ENCODE data around the gene CHEK2.
"Not testable (repeated sequence)": the region's sequence is repeated elsewhere in the genome, so short reads cannot be mapped to it uniquely, and the experiment has no call there.

Gene CHEK2

GRCh38 chr22:28670756-28671155 is 70.9 kb downstream of the CHEK2 start:
- no peak for ATAC-seq (replicated peaks; ENCODE audit: extremely low read depth, poor library complexity, severe bottlenecking)
- H3K27ac Mint-ChIP-seq (ENCODE audit: low read depth) = no peak overlapping the region
- H3K4me3 Mint-ChIP-seq = no peak overlapping the region
- peaks cover 6% of the 10 kb centered on the region for H3K9me3 Mint-ChIP-seq
- H3K4me1 Mint-ChIP-seq = peaks cover 26% of the 10 kb centered on the region
- no peak for DNase-seq (ENCODE audit: low spot score in 2 of 2)
- H3K27me3 Mint-ChIP-seq = peaks cover 47% of the 10 kb centered on the region
- peaks cover 9% of the 10 kb centered on the region for H3K36me3 Mint-ChIP-seq (ENCODE audit: insufficient read depth)

GRCh38 chr22:28670161-28670560 is 71.5 kb downstream of the CHEK2 start:
- Mint-ChIP-seq H3K4me3 (no peak overlapping the region), H3K27me3 (peaks cover 41% of the 10 kb centered on the region), H3K4me1 (peaks cover 23% of the 10 kb centered on the region), H3K27ac (ENCODE audit: low read depth) (no peak overlapping the region), H3K36me3 (ENCODE audit: insufficient read depth) (peaks cover 8% of the 10 kb centered on the region), H3K9me3 (peaks cover 6% of the 10 kb centered on the region)
- ATAC-seq (replicated peaks; ENCODE audit: extremely low read depth, poor library complexity, severe bottlenecking) = no peak
- no peak for DNase-seq (ENCODE audit: low spot score in 2 of 2)

- Mint-ChIP-seq H3K4me1 (peaks cover 17% of the 10 kb centered on the region), H3K4me3 (no peak overlapping the region), H3K27me3 (peaks cover 34% of the 10 kb centered on the region), H3K27ac (ENCODE audit: low read depth) (no peak overlapping the region), H3K36me3 (ENCODE audit: insufficient read depth) (peaks cover 6% of the 10 kb centered on the region), H3K9me3 (peaks cover 6% of the 10 kb centered on the region)
- DNase-seq (ENCODE audit: low spot score in 2 of 2) (no peak), ATAC-seq (replicated peaks; ENCODE audit: extremely low read depth, poor library complexity, severe bottlenecking) (no peak)
Observed at GRCh38 chr22:28669387-28669786, 72.2 kb downstream of the CHEK2 start.

GRCh38 chr22:28663569-28663942 is 78.1 kb downstream of the CHEK2 start:
- DNase-seq (ENCODE audit: low spot score in 2 of 2); H3K4me1 Mint-ChIP-seq; H3K27ac Mint-ChIP-seq (ENCODE audit: low read depth); H3K36me3 Mint-ChIP-seq (ENCODE audit: insufficient read depth); H3K9me3 Mint-ChIP-seq; H3K4me3 Mint-ChIP-seq; H3K27me3 Mint-ChIP-seq; ATAC-seq (replicated peaks; ENCODE audit: extremely low read depth, poor library complexity, severe bottlenecking): not testable (repeated sequence)

GRCh38 chr22:28658448-28658847 is 83.2 kb downstream of the CHEK2 start:
- no peak overlapping the region for H3K4me3 Mint-ChIP-seq
- H3K9me3 Mint-ChIP-seq = no peaks in the 10 kb centered on the region
- no peaks in the 10 kb centered on the region for H3K36me3 Mint-ChIP-seq (ENCODE audit: insufficient read depth)
- H3K27me3 Mint-ChIP-seq = peaks cover 51% of the 10 kb centered on the region
- H3K4me1 Mint-ChIP-seq = no peaks in the 10 kb centered on the region
- ATAC-seq (replicated peaks; ENCODE audit: extremely low read depth, poor library complexity, severe bottlenecking) (no peak), DNase-seq (ENCODE audit: low spot score in 2 of 2) (no peak)
- H3K27ac Mint-ChIP-seq (ENCODE audit: low read depth) = no peak overlapping the region

GRCh38 chr22:28656181-28656580 is 85.4 kb downstream of the CHEK2 start:
- no peak for ATAC-seq (replicated peaks; ENCODE audit: extremely low read depth, poor library complexity, severe bottlenecking)
- no peak for DNase-seq (ENCODE audit: low spot score in 2 of 2)
- H3K27ac Mint-ChIP-seq (ENCODE audit: low read depth) = no peak overlapping the region
- no peak overlapping the region for H3K4me3 Mint-ChIP-seq
- no peaks in the 10 kb centered on the region for H3K4me1 Mint-ChIP-seq
- H3K27me3 Mint-ChIP-seq = peaks cover 62% of the 10 kb centered on the region
- no peaks in the 10 kb centered on the region for H3K36me3 Mint-ChIP-seq (ENCODE audit: insufficient read depth)
- no peaks in the 10 kb centered on the region for H3K9me3 Mint-ChIP-seq

GRCh38 chr22:28650463-28650862 is 91.2 kb downstream of the CHEK2 start:
- ATAC-seq (replicated peaks; ENCODE audit: extremely low read depth, poor library complexity, severe bottlenecking) (no peak), DNase-seq (ENCODE audit: low spot score in 2 of 2) (no peak)
- Mint-ChIP-seq H3K27ac (ENCODE audit: low read depth) (no peak overlapping the region), H3K36me3 (ENCODE audit: insufficient read depth) (no peaks in the 10 kb centered on the region), H3K27me3 (peaks cover 59% of the 10 kb centered on the region), H3K4me3 (no peak overlapping the region), H3K4me1 (no peaks in the 10 kb centered on the region), H3K9me3 (no peaks in the 10 kb centered on the region)

GRCh38 chr22:28648792-28649191 is 92.8 kb downstream of the CHEK2 start:
- Mint-ChIP-seq H3K9me3 (no peaks in the 10 kb centered on the region), H3K4me1 (no peaks in the 10 kb centered on the region), H3K27me3 (peaks cover 46% of the 10 kb centered on the region), H3K36me3 (ENCODE audit: insufficient read depth) (no peaks in the 10 kb centered on the region), H3K4me3 (no peak overlapping the region), H3K27ac (ENCODE audit: low read depth) (no peak overlapping the region)
- DNase-seq (ENCODE audit: low spot score in 2 of 2) (no peak), ATAC-seq (replicated peaks; ENCODE audit: extremely low read depth, poor library complexity, severe bottlenecking) (no peak)

- H3K36me3 Mint-ChIP-seq (ENCODE audit: insufficient read depth) = no peaks in the 10 kb centered on the region
- ATAC-seq (replicated peaks; ENCODE audit: extremely low read depth, poor library complexity, severe bottlenecking) (no peak), DNase-seq (ENCODE audit: low spot score in 2 of 2) (no peak)
- H3K27me3 Mint-ChIP-seq = peaks cover 31% of the 10 kb centered on the region
- H3K4me1 Mint-ChIP-seq = no peaks in the 10 kb centered on the region
- no peaks in the 10 kb centered on the region for H3K9me3 Mint-ChIP-seq
- H3K4me3 Mint-ChIP-seq = no peak overlapping the region
- no peak overlapping the region for H3K27ac Mint-ChIP-seq (ENCODE audit: low read depth)
Observed at GRCh38 chr22:28647216-28647615, 94.4 kb downstream of the CHEK2 start.

GRCh38 chr22:28639321-28639720 is 102.3 kb downstream of the CHEK2 start:
- H3K27ac Mint-ChIP-seq (ENCODE audit: low read depth) = no peak overlapping the region
- H3K36me3 Mint-ChIP-seq (ENCODE audit: insufficient read depth) = no peaks in the 10 kb centered on the region
- H3K4me1 Mint-ChIP-seq = no peaks in the 10 kb centered on the region
- H3K27me3 Mint-ChIP-seq = peaks cover 16% of the 10 kb centered on the region
- no peak for ATAC-seq (replicated peaks; ENCODE audit: extremely low read depth, poor library complexity, severe bottlenecking)
- no peak overlapping the region for H3K4me3 Mint-ChIP-seq
- no peaks in the 10 kb centered on the region for H3K9me3 Mint-ChIP-seq
- no peak for DNase-seq (ENCODE audit: low spot score in 2 of 2)
